Measurements from ENCODE around the gene HSD17B2.
A peak's percentile ranks its signal among the peaks of the same experiment; 100 is the strongest.

HSD17B2 gene

DNA sequence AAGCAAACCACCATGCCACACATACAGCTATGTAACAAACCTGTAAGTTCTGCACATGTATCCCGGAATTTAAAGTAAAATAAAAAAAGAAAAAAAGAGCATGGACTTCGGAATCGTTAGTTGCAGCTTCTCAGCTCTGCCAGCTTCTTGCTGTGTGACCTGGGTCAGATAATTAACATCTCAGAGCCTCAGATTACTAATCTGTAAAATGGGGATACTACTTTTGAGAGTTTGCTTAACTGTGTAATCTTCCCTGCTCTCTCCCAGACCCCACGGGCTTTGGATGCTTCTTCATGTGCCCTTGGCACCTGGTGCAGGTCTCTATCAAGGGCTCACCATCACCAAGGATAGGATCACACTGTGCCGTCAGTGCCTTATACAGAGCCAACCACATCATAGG is 16.6 kb downstream of the HSD17B2 start:
- Mint-ChIP-seq H3K36me3 (no peaks in the 10 kb centered on the region), H3K4me3 (no peak overlapping the region), H3K9me3 (no peaks in the 10 kb centered on the region), H3K27ac (no peak overlapping the region), H3K4me1 (no peaks in the 10 kb centered on the region)
- ATAC-seq (no peak), DNase-seq (ENCODE audit: low spot score in 2 of 2) (no peak)

DNA sequence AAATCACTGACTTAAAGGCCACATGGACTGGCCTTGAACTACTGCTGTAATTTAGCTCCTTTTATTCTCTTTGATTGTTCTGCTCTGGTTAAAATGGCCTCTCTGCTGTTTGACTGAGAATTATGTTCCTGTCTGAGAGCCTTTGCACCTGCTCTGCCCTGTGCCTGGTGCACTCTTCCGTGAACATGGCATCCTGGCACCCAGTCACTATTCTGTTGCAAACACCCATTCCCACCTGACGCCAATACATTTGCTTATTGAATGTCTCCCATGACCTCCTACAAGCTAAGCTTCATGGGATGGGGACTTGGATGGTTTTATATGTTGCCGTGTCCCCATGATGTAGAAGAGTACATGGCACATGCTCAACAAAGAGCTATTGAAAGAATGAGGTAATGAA is 20.1 kb downstream of the HSD17B2 start:
- Mint-ChIP-seq H3K27ac (no peak overlapping the region), H3K36me3 (no peaks in the 10 kb centered on the region), H3K4me1 (no peaks in the 10 kb centered on the region), H3K4me3 (no peak overlapping the region), H3K9me3 (no peaks in the 10 kb centered on the region)
- DNase-seq (ENCODE audit: low spot score in 2 of 2) (no peak), ATAC-seq (no peak)

GRCh38 chr16:82055728-82056549 is 20.9 kb downstream of the HSD17B2 start:
- H3K9me3 Mint-ChIP-seq = no peaks in the 10 kb centered on the region
- H3K36me3 Mint-ChIP-seq = no peaks in the 10 kb centered on the region
- no peak overlapping the region for H3K27ac Mint-ChIP-seq
- no peaks in the 10 kb centered on the region for H3K4me1 Mint-ChIP-seq
- no peak overlapping the region for H3K4me3 Mint-ChIP-seq
- no peak for DNase-seq (ENCODE audit: low spot score in 2 of 2)
- no peak for ATAC-seq

GRCh38 chr16:82056550-82056896 is 21.5 kb downstream of the HSD17B2 start:
- no peaks in the 10 kb centered on the region for H3K36me3 Mint-ChIP-seq
- no peaks in the 10 kb centered on the region for H3K4me1 Mint-ChIP-seq
- DNase-seq (ENCODE audit: low spot score in 2 of 2) = no peak
- no peak overlapping the region for H3K4me3 Mint-ChIP-seq
- no peaks in the 10 kb centered on the region for H3K9me3 Mint-ChIP-seq
- no peak for ATAC-seq
- no peak overlapping the region for H3K27ac Mint-ChIP-seq

DNA sequence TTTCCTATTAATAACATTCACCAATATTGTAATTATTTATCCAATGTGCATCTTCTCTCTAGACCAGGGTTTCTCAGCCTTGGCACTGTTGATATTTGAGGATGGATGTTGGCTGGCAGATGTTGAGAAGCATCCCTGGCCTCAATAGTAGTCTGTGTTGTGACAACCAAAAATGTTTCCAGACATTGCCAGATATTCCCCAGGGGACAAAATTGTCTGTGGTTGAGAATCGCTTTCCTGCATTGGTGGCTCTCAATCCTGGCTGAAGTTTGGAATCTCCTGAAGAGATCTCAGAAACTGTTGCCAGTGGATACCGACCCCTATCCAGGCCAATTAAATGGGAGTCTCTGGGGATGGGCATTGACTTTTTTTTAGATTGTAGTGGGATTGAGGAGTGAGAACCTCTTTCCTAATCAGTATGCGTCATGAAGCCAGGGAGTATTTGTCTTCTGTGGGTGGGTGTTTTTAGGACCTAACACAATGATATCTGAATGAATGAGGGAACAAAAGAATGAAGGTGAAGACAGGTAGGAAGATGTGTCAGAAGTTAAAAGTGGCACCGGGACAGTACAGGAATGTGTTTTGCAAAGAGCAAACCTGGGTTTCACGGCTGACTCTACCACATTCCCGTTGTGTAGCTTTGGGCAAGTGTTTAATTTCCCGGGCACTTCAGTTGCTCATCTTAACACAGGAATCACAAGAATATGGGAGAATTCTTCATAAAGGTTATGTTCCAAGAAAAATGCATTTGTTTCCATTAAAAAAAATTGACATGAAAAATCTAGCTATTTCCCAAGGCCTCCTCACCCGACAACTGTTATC is 24.3 kb downstream of the HSD17B2 start:
- Mint-ChIP-seq H3K36me3 (no peaks in the 10 kb centered on the region), H3K4me3 (no peak overlapping the region), H3K9me3 (no peaks in the 10 kb centered on the region), H3K4me1 (no peaks in the 10 kb centered on the region), H3K27ac (no peak overlapping the region)
- DNase-seq (ENCODE audit: low spot score in 2 of 2) (no peak), ATAC-seq (no peak)

DNA sequence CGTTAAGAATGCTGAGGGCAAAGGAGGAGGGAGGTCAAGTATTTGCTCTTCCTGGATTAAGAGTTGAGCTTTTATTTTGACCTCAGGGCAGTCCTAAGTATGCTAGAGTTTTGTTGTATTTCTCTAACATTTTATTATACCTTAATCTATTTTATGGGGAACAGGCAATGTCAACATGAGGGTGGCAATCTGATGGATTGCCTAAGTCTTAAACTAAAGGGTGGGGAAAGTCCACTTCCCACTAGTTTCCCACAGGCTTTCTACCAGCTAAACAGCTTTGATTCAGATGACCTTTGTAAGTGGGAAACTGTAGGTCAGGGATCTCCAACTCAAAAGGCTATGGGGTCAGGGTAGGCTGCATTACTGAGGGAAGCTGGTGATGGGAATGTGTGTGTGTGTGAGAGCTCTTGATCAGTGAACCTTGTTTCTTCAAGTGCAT is 24.9 kb downstream of the HSD17B2 start:
- DNase-seq (ENCODE audit: low spot score in 2 of 2) (no peak), ATAC-seq (no peak)
- Mint-ChIP-seq H3K27ac (no peak overlapping the region), H3K4me3 (no peak overlapping the region), H3K36me3 (no peaks in the 10 kb centered on the region), H3K4me1 (no peaks in the 10 kb centered on the region), H3K9me3 (no peaks in the 10 kb centered on the region)

DNA sequence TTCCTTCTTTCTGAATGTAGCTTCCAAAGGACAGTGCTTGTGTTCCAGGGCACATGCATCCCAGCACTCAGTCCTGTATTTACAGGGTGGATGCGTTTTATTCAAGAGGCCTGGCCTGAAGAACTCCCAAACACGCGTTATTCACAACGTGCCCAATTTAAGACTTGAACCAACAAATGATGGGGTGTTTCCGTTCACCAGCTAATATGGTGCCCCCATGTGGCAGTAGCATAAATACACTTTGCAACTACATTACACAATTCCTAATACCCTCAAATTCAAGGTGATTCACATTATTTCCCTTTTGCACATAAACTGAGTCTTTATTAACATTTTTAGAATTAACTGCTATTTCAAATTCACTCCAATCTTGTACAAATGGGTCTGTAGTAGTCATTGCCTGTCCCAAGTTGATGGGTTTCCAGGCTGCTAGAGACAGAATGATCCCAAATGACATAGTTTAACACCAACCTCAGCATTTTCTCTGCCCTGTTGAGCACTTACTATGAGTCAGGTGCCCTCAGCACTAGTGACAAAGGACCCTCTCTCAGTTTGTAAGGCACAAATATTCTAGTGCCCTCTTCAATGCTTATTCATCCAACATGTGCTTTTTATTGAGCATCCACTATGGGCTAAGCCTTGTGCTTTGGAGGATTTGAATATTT is 26.9 kb downstream of the HSD17B2 start:
- Mint-ChIP-seq H3K36me3 (no peaks in the 10 kb centered on the region), H3K4me1 (no peaks in the 10 kb centered on the region), H3K4me3 (no peak overlapping the region), H3K27ac (no peak overlapping the region), H3K9me3 (no peaks in the 10 kb centered on the region)
- ATAC-seq (no peak), DNase-seq (ENCODE audit: low spot score in 2 of 2) (no peak)

GRCh38 chr16:82062645-82063058 is 27.6 kb downstream of the HSD17B2 start:
- no peaks in the 10 kb centered on the region for H3K36me3 Mint-ChIP-seq
- DNase-seq (ENCODE audit: low spot score in 2 of 2) (no peak), ATAC-seq (no peak)
- H3K4me3 Mint-ChIP-seq = no peak overlapping the region
- H3K9me3 Mint-ChIP-seq = no peaks in the 10 kb centered on the region
- no peak overlapping the region for H3K27ac Mint-ChIP-seq
- no peaks in the 10 kb centered on the region for H3K4me1 Mint-ChIP-seq

DNA sequence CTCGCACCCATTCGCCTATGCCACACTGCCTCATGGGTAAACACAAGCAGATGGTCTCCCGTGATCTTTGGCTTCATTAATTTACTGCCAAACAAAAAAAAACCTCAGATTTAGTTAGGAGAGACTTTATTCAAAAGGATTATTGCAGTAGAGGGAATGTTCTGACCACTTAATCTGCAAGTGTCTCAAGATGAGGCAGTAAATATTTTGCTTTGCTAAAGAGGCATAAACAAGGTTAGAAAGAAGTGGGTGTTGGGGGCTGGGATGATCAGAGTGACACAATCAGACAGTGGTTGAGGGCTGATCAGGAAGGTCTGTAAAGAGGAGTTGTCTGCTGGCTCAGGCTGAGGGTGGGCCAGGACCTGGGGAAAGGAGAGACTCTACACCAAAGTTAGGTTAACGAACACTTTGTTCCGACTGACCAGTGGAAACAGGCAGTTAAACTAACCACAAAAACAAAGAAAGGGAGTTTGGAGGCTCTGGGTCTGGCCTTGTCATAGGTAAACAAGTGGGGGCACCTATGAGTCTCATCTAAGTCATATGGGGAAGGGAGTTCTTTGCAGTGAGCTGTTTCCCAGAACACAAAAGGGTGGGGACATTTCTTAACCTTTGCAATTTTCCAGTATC is 28.5 kb downstream of the HSD17B2 start:
- Mint-ChIP-seq H3K27ac (no peak overlapping the region), H3K4me1 (no peaks in the 10 kb centered on the region), H3K9me3 (no peaks in the 10 kb centered on the region), H3K36me3 (no peaks in the 10 kb centered on the region), H3K4me3 (no peak overlapping the region)
- peak; percentile 37 for ATAC-seq
- no peak for DNase-seq (ENCODE audit: low spot score in 2 of 2)

GRCh38 chr16:82067042-82067803 is 32.2 kb downstream of the HSD17B2 start:
- H3K36me3 Mint-ChIP-seq = no peaks in the 10 kb centered on the region
- ATAC-seq (no peak), DNase-seq (ENCODE audit: low spot score in 2 of 2) (no peak)
- peaks cover 3% of the 10 kb centered on the region for H3K9me3 Mint-ChIP-seq
- no peak overlapping the region for H3K4me3 Mint-ChIP-seq
- no peak overlapping the region for H3K27ac Mint-ChIP-seq
- H3K4me1 Mint-ChIP-seq = no peaks in the 10 kb centered on the region

GRCh38 chr16:82067804-82068325 is 32.8 kb downstream of the HSD17B2 start:
- no peaks in the 10 kb centered on the region for H3K36me3 Mint-ChIP-seq
- H3K4me1 Mint-ChIP-seq = no peaks in the 10 kb centered on the region
- no peak for ATAC-seq

GRCh38 chr16:82070656-82071369 is 35.8 kb downstream of the HSD17B2 start:
- no peak for DNase-seq (ENCODE audit: low spot score in 2 of 2)
- ATAC-seq = peak; percentile 75
- no peak overlapping the region for H3K4me3 Mint-ChIP-seq
- peaks cover 6% of the 10 kb centered on the region for H3K4me1 Mint-ChIP-seq
- H3K9me3 Mint-ChIP-seq = peaks cover 7% of the 10 kb centered on the region
- H3K27ac Mint-ChIP-seq = no peak overlapping the region
- H3K36me3 Mint-ChIP-seq = no peaks in the 10 kb centered on the region

More at GRCh38 chr16:82067804-82068325, 32.8 kb downstream of the HSD17B2 start:
- Mint-ChIP-seq H3K9me3 (peaks cover 3% of the 10 kb centered on the region), H3K4me3 (no peak overlapping the region), H3K27ac (no peak overlapping the region)
- DNase-seq (ENCODE audit: low spot score in 2 of 2) = no peak

DNA sequence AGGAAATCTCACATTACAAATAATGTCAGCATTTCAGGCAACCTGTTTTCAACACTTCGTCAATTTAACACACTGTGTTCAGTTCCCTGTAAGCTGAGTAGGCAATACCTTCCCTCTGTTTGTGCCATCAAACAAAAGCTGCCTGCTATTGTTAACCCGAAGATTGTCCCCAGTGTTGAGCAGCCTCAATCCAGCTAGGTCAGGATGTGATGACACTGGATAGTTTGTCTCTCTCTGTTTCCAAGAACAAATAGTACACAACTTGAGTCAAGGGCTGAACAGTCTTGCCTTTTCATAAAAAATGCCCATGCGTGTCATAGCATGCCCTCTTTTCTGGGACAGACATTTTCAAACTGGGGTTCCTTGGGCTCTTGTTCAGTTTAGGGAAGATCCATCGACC is 36.4 kb downstream of the HSD17B2 start:
- Mint-ChIP-seq H3K4me3 (no peak overlapping the region), H3K4me1 (peaks cover 6% of the 10 kb centered on the region), H3K9me3 (peaks cover 7% of the 10 kb centered on the region), H3K36me3 (no peaks in the 10 kb centered on the region), H3K27ac (no peak overlapping the region)
- DNase-seq (ENCODE audit: low spot score in 2 of 2) (no peak), ATAC-seq (no peak)

- no peak overlapping the region for H3K27ac Mint-ChIP-seq
- peaks cover 7% of the 10 kb centered on the region for H3K9me3 Mint-ChIP-seq
- DNase-seq (ENCODE audit: low spot score in 2 of 2) (no peak), ATAC-seq (no peak)
- no peaks in the 10 kb centered on the region for H3K36me3 Mint-ChIP-seq
- H3K4me1 Mint-ChIP-seq = peaks cover 6% of the 10 kb centered on the region
- H3K4me3 Mint-ChIP-seq = no peak overlapping the region
Measured at GRCh38 chr16:82072313-82072712, 37.3 kb downstream of the HSD17B2 start.

Data from stimulated activated effector memory CD8-positive, alpha-beta T cell treated with anti-CD3 and anti-CD28 coated beads, Interleukin-12 subunit alpha, Interleukin-12 subunit beta, amount 100 ng/mL, for 72 hours (primary cell).